GM19397 (cell line): ENCODE data around the gene C21orf58.

ENCODE experiments used
- ATAC-seq: cut with Tn5 transposase; IDR thresholded peaks from one replicate; pipeline ENCODE4 v1.9.1; 2021; ENCODE audit warnings: mild to moderate bottlenecking, moderate library complexity; ENCODE audit not compliant: unreplicated experiment

C21orf58 gene

GRCh38 chr21:46354046-46354445, 30.4 kb upstream of the C21orf58 start:
- no peak for ATAC-seq

GRCh38 chr21:46352913-46353312, 29.2 kb upstream of the C21orf58 start:
- ATAC-seq: no peak

- ATAC-seq: no peak
Observed at GRCh38 chr21:46352164-46352515, 28.5 kb upstream of the C21orf58 start.

GRCh38 chr21:46351476-46352163, 27.9 kb upstream of the C21orf58 start:
- ATAC-seq: no peak

- no peak for ATAC-seq
Observed at GRCh38 chr21:46350981-46351380, 27.3 kb upstream of the C21orf58 start.

- ATAC-seq: no peak
Observed at GRCh38 chr21:46350571-46350970, 26.9 kb upstream of the C21orf58 start.

GRCh38 chr21:46349134-46349760, 25.6 kb upstream of the C21orf58 start:
- no peak for ATAC-seq

GRCh38 chr21:46347791-46348381, 24.2 kb upstream of the C21orf58 start:
- no peak for ATAC-seq

- ATAC-seq: no peak
Observed at GRCh38 chr21:46347203-46347550, 23.5 kb upstream of the C21orf58 start.

GRCh38 chr21:46346296-46347202, 22.9 kb upstream of the C21orf58 start:
- ATAC-seq: no peak

GRCh38 chr21:46345861-46346260, 22.2 kb upstream of the C21orf58 start:
- no peak for ATAC-seq

- ATAC-seq: no peak
Observed at GRCh38 chr21:46344219-46344915, 20.7 kb upstream of the C21orf58 start.

GRCh38 chr21:46340998-46341397, 17.3 kb upstream of the C21orf58 start:
- ATAC-seq: no peak

- ATAC-seq: no peak
Observed at GRCh38 chr21:46336603-46337002, 12.9 kb upstream of the C21orf58 start.

- ATAC-seq: no peak
Observed at GRCh38 chr21:46334351-46335140, 10.9 kb upstream of the C21orf58 start.

GRCh38 chr21:46329796-46330195, 6.1 kb upstream of the C21orf58 start:
- no peak for ATAC-seq

GRCh38 chr21:46328151-46328550, 4.5 kb upstream of the C21orf58 start:
- no peak for ATAC-seq

- ATAC-seq: no peak
Observed at GRCh38 chr21:46327711-46328110, 4.0 kb upstream of the C21orf58 start.

- ATAC-seq: no peak
Observed at GRCh38 chr21:46326110-46326703, 2.5 kb upstream of the C21orf58 start.
